BJ (cell line): ENCODE data around the gene PDE4D. TPM values are rescaled to one million over a fixed set of nuclear protein-coding genes. Genes with fewer than 3 reads are reported as not detected.

Experiments
- CTCF ChIA-PET: fragments of 350-600 bp; formaldehyde crosslinking; extraction: SDS; loops from one replicate; lab custom pipeline; 2021; ENCODE audit warnings: antibody characterized with exemption, inconsistent platforms; lab: Yijun Ruan, JAX
- POLR2A ChIA-PET: fragments of 300-600 bp; sonication (Branson Sonifier 250); formaldehyde crosslinking; extraction: SDS; loops from one replicate; lab custom pipeline; 2021; ENCODE audit warnings: antibody characterized with exemption; lab: Charles Lee
- DNase-seq: peaks from one replicate; pipeline ENCODE4 v3.0.0-alpha.2; 2011; ENCODE audit warnings: low read depth
- H3K27me3 ChIP-seq: 2 replicates; pipeline ENCODE4 v1.6.0; 2011; ENCODE audit warnings: low read length; ENCODE audit not compliant: control insufficient read depth, insufficient read depth
- H3K36me3 ChIP-seq: 2 replicates; pipeline ENCODE4 v1.5.1; 2011; ENCODE audit warnings: low read length; ENCODE audit not compliant: control insufficient read depth, insufficient read depth
- H3K4me3 ChIP-seq: 2 replicates; pipeline ENCODE4 v1.5.1; 2011; ENCODE audit warnings: low read depth, mild to moderate bottlenecking, control low read depth, low read length
- polyA plus RNA-seq: library from polyadenylated mRNA; depleted of rRNA; stranded (reverse); fragments of >200 nt; gene quantifications from 2 replicates; pipeline ENCODE4 v1.2.3, GENCODE V29; 2011
- TF ChIP-seq, protein P1 (sequence below): IDR thresholded peaks from 2 replicates; pipeline ENCODE4 v1.5.1; 2011; ENCODE audit warnings: low read depth, mild to moderate bottlenecking, control low read depth, inconsistent platforms, low read length, moderate library complexity; ENCODE audit not compliant: insufficient read depth

PDE4D gene
- polyA plus RNA-seq, 1 experiment, result 2.8 TPM

- no peak for DNase-seq
- TF ChIP-seq, protein P1, sequence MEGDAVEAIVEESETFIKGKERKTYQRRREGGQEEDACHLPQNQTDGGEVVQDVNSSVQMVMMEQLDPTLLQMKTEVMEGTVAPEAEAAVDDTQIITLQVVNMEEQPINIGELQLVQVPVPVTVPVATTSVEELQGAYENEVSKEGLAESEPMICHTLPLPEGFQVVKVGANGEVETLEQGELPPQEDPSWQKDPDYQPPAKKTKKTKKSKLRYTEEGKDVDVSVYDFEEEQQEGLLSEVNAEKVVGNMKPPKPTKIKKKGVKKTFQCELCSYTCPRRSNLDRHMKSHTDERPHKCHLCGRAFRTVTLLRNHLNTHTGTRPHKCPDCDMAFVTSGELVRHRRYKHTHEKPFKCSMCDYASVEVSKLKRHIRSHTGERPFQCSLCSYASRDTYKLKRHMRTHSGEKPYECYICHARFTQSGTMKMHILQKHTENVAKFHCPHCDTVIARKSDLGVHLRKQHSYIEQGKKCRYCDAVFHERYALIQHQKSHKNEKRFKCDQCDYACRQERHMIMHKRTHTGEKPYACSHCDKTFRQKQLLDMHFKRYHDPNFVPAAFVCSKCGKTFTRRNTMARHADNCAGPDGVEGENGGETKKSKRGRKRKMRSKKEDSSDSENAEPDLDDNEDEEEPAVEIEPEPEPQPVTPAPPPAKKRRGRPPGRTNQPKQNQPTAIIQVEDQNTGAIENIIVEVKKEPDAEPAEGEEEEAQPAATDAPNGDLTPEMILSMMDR, result no peak
- CTCF ChIA-PET, result no interaction called here
- H3K4me3 ChIP-seq, result no peak overlapping the region
- H3K36me3 ChIP-seq, result no peaks in the 10 kb centered on the region
- POLR2A ChIA-PET, result no interaction called here
- no peaks in the 10 kb centered on the region for H3K27me3 ChIP-seq
Observed at GRCh38 chr5:59759600-59760351, 133.8 kb downstream of the PDE4D start.

- ChIA-PET POLR2A (no interaction called here), CTCF (interaction anchor here (1.1 kb wide), 1 partner anchor 8 kb away, joined by 3 read pairs; no protein-coding TSS in a partner anchor)
- Histone ChIP-seq H3K36me3 (no peaks in the 10 kb centered on the region), H3K4me3 (no peak overlapping the region), H3K27me3 (no peaks in the 10 kb centered on the region)
- no peak for DNase-seq
- TF ChIP-seq, protein P1, result no peak
Observed at GRCh38 chr5:59758566-59758965, 135.0 kb downstream of the PDE4D start.

DNA sequence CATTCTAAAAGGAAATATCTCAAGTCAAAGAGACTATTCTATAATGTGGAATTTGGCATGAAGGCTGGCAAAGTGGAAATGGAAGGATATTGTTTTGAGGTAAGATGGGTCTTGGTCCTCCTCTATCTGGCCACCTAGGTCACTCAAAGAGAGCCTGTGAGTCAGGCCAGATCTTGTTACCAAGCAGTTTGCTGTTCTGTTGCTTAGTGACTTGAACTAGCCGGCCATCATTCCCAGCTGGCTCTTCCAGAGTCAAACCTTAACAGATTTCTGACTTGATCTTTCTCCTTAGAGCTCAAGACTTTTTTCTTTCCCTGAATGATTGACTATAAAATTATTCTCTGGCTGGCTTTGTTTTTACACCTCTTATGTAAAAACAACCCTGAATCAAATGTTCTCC lies 136.1 kb downstream of the PDE4D start:
- Histone ChIP-seq H3K36me3 (no peaks in the 10 kb centered on the region), H3K27me3 (no peaks in the 10 kb centered on the region), H3K4me3 (no peak overlapping the region)
- no peak for DNase-seq
- ChIA-PET POLR2A (no interaction called here), CTCF (interaction anchor here (1.1 to 1.2 kb wide), 2 partner anchors 8 to 9 kb away, joined by 3 read pairs; no protein-coding TSS in a partner anchor)
- TF ChIP-seq, protein P1, result no peak

- TF ChIP-seq, protein P1, result no peak
- no peak overlapping the region for H3K4me3 ChIP-seq
- no peaks in the 10 kb centered on the region for H3K36me3 ChIP-seq
- ChIA-PET CTCF (interaction anchor here (0.7 to 1.2 kb wide), 3 partner anchors 9 to 57 kb away, joined by 3 read pairs; no protein-coding TSS in a partner anchor), POLR2A (no interaction called here)
- no peaks in the 10 kb centered on the region for H3K27me3 ChIP-seq
- DNase-seq, result no peak
Observed at GRCh38 chr5:59756373-59757035, 137.0 kb downstream of the PDE4D start.

- Histone ChIP-seq H3K4me3 (no peak overlapping the region), H3K27me3 (no peaks in the 10 kb centered on the region), H3K36me3 (no peaks in the 10 kb centered on the region)
- POLR2A ChIA-PET, result no interaction called here
- DNase-seq, result no peak
- TF ChIP-seq, protein P1, result no peak
- CTCF ChIA-PET, result interaction anchor here (0.7 kb wide), 1 partner anchor 55 kb away, joined by 3 read pairs; no protein-coding TSS in a partner anchor
Observed at GRCh38 chr5:59755476-59755875, 138.1 kb downstream of the PDE4D start.
